ENCODE data around the gene MFAP3.
"Not testable (repeated sequence)": the region's sequence is repeated elsewhere in the genome, so short reads cannot be mapped to it uniquely, and the experiment has no call there.

Gene MFAP3

DNA sequence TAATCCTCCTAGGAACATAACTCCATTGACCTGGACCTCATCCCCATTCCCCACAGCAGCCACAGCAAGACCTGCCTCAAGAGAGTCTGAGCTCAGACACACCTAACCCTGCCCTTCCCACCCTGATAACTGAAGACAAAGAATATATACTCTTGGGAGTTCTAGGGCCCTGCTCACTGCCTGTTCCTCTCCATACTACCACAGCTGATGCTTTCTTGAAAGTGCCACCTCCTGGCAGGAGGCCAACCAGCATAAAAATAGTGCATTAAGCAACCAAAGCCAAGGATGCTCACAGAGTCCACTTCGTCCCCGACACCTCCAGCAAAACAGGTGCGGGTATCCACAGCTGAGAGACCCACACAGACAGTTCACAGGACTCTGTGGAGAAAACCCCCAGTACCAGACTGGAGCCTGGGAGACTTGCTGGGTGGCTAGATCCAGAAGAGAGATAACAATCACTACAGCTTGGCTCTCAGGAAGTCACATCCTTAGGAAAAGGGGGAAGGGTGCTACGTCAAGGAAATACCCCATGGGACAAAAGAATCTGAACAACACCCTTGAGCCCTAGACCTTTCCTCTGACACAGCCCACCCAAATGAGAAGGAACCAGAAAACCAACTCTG, 23.6 kb upstream of the MFAP3 start:
- Histone ChIP-seq H3K4me3 (ENCODE audit: low read depth, low read length) (no peak overlapping the region), H3K27me3 (ENCODE audit: insufficient read depth, low read length) (no peaks in the 10 kb centered on the region), H3K36me3 (ENCODE audit: insufficient read depth, low read length) (0 out of 2 replicates have a peak, but pooled peaks cover 13% of the 10 kb centered on the region), H3K4me1 (ENCODE audit: control insufficient read depth, insufficient read depth, low read length, unreplicated experiment) (peaks cover 7% of the 10 kb centered on the region), H3K27ac (ENCODE audit: low read depth, low read length) (no peak overlapping the region), H3K79me2 (ENCODE audit: control insufficient read depth, insufficient read depth, low read length, unreplicated experiment) (no peaks in the 10 kb centered on the region), H2AFZ (ENCODE audit: low read length, unreplicated experiment) (no peak overlapping the region)

DNA sequence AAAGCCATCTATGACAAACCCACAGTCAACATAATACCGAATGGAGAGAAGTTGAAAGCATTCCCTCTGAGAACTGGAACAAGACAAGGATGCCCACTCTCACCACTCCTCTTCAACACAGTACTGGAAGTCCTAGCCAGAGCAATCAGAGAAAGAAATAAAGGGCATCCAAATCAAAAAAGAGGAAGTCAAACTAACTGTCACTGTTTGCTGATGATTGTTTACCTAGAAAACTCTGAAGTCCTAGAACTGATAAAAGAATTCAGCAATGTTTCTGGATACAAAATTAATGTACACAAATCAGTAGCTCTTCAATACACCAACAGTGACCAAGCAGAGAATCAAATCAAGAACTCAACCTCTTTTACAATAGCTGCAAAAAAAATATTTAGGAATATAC, 19.8 kb upstream of the MFAP3 start:
- H3K27me3 ChIP-seq (ENCODE audit: insufficient read depth, low read length); H3K4me1 ChIP-seq (ENCODE audit: control insufficient read depth, insufficient read depth, low read length, unreplicated experiment); H3K4me3 ChIP-seq (ENCODE audit: low read depth, low read length); H3K36me3 ChIP-seq (ENCODE audit: insufficient read depth, low read length); H3K27ac ChIP-seq (ENCODE audit: low read depth, low read length); H2AFZ ChIP-seq (ENCODE audit: low read length, unreplicated experiment); H3K79me2 ChIP-seq (ENCODE audit: control insufficient read depth, insufficient read depth, low read length, unreplicated experiment): not testable (repeated sequence)

GRCh38 chr5:154025951-154026350, 12.8 kb upstream of the MFAP3 start:
- no peaks in the 10 kb centered on the region for H3K27me3 ChIP-seq (ENCODE audit: insufficient read depth, low read length)
- no peak overlapping the region for H3K4me3 ChIP-seq (ENCODE audit: low read depth, low read length)
- H3K79me2 ChIP-seq (ENCODE audit: control insufficient read depth, insufficient read depth, low read length, unreplicated experiment): no peaks in the 10 kb centered on the region
- no peak overlapping the region for H3K27ac ChIP-seq (ENCODE audit: low read depth, low read length)
- H3K4me1 ChIP-seq (ENCODE audit: control insufficient read depth, insufficient read depth, low read length, unreplicated experiment): no peaks in the 10 kb centered on the region
- H2AFZ ChIP-seq (ENCODE audit: low read length, unreplicated experiment): no peak overlapping the region
- H3K36me3 ChIP-seq (ENCODE audit: insufficient read depth, low read length): no peaks in the 10 kb centered on the region

- Histone ChIP-seq H3K27ac (ENCODE audit: low read depth, low read length) (no peak overlapping the region), H3K4me3 (ENCODE audit: low read depth, low read length) (no peak overlapping the region)
Observed at GRCh38 chr5:154031937-154032489, 6.8 kb upstream of the MFAP3 start.

DNA sequence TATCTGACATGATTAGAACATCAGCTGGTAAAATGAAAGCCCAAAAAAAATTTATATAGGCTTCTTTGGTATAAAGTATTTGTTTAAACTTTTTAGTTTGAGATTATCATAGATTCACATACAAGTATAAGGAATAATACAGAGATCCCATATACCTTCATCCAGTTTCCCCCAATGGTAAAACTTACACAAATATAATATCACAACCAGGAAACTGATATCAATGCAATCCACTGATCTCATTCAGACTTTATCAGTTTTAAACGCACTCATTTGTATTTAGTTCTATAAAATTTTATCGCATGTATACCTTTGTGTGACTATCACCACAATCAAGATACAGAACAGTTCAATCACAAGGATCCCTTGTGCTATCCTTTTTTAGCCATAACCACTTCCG, 3.8 kb upstream of the MFAP3 start:
- no peaks in the 10 kb centered on the region for H3K36me3 ChIP-seq (ENCODE audit: insufficient read depth, low read length)
- H3K4me1 ChIP-seq (ENCODE audit: control insufficient read depth, insufficient read depth, low read length, unreplicated experiment): peaks cover 9% of the 10 kb centered on the region
- no peak overlapping the region for H3K27ac ChIP-seq (ENCODE audit: low read depth, low read length)
- no peak overlapping the region for H2AFZ ChIP-seq (ENCODE audit: low read length, unreplicated experiment)
- H3K79me2 ChIP-seq (ENCODE audit: control insufficient read depth, insufficient read depth, low read length, unreplicated experiment): peaks cover 29% of the 10 kb centered on the region
- no peaks in the 10 kb centered on the region for H3K27me3 ChIP-seq (ENCODE audit: insufficient read depth, low read length)
- H3K4me3 ChIP-seq (ENCODE audit: low read depth, low read length): no peak overlapping the region

More at GRCh38 chr5:154031937-154032489, 6.8 kb upstream of the MFAP3 start:
- Histone ChIP-seq H3K27me3 (ENCODE audit: insufficient read depth, low read length) (no peaks in the 10 kb centered on the region), H3K4me1 (ENCODE audit: control insufficient read depth, insufficient read depth, low read length, unreplicated experiment) (peaks cover 3% of the 10 kb centered on the region), H2AFZ (ENCODE audit: low read length, unreplicated experiment) (no peak overlapping the region), H3K36me3 (ENCODE audit: insufficient read depth, low read length) (no peaks in the 10 kb centered on the region), H3K79me2 (ENCODE audit: control insufficient read depth, insufficient read depth, low read length, unreplicated experiment) (peaks cover 9% of the 10 kb centered on the region)

- H2AFZ ChIP-seq (ENCODE audit: low read length, unreplicated experiment): peak overlapping the region; percentile 99
- H3K27ac ChIP-seq (ENCODE audit: low read depth, low read length): peak overlapping the region; percentile 71
- H3K4me1 ChIP-seq (ENCODE audit: control insufficient read depth, insufficient read depth, low read length, unreplicated experiment): peaks cover 18% of the 10 kb centered on the region
- no peaks in the 10 kb centered on the region for H3K36me3 ChIP-seq (ENCODE audit: insufficient read depth, low read length)
- H3K27me3 ChIP-seq (ENCODE audit: insufficient read depth, low read length): no peaks in the 10 kb centered on the region
- H3K4me3 ChIP-seq (ENCODE audit: low read depth, low read length): peak overlapping the region; percentile 99
- peaks cover 53% of the 10 kb centered on the region for H3K79me2 ChIP-seq (ENCODE audit: control insufficient read depth, insufficient read depth, low read length, unreplicated experiment)
Observed at GRCh38 chr5:154038261-154038706, 483 bp upstream of the MFAP3 start.

DNA sequence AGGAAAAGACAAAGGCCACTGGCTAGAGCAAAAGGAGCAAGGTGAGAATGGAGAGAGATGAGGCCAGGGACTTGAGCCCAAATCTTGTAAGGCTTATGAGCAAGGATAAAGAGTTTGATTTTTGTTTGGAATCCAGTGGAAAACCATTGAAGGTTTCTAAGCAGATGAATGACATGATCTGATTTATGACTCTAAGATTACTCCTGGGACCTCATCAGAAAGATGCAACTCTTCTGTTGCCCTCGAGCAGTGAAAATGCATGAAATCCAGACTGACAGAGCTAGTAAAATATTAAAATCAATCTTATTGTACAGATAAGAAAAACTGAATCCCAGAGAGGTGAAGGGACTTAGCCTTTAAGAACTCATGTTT, 677 bp downstream of the MFAP3 start:
- Histone ChIP-seq H3K4me3 (ENCODE audit: low read depth, low read length) (peak overlapping the region; percentile 99), H3K4me1 (ENCODE audit: control insufficient read depth, insufficient read depth, low read length, unreplicated experiment) (peaks cover 18% of the 10 kb centered on the region), H3K27me3 (ENCODE audit: insufficient read depth, low read length) (no peaks in the 10 kb centered on the region), H3K79me2 (ENCODE audit: control insufficient read depth, insufficient read depth, low read length, unreplicated experiment) (peaks cover 60% of the 10 kb centered on the region), H2AFZ (ENCODE audit: low read length, unreplicated experiment) (peak overlapping the region; percentile 99), H3K27ac (ENCODE audit: low read depth, low read length) (no peak overlapping the region), H3K36me3 (ENCODE audit: insufficient read depth, low read length) (0 out of 2 replicates have a peak, but pooled peaks cover 5% of the 10 kb centered on the region)

DNA sequence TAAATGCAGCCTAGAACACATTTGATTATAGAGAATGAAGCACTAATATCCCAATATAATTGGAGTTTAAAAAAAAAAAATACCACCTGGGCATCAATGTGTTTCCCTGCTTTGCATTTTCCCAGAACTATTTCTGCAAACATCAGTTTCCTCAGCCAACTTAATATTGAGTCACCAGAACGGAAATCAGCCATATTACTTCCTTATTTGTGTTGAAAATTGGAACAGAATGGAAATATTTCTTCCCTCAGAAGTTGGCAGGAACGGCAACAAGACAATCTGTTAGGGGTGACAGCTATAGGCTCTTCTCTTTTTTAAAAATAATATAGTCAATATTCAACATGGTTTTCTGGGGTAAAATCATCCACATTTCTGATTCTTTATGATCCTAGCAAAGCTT, 4.0 kb downstream of the MFAP3 start:
- Histone ChIP-seq H2AFZ (ENCODE audit: low read length, unreplicated experiment) (no peak overlapping the region), H3K79me2 (ENCODE audit: control insufficient read depth, insufficient read depth, low read length, unreplicated experiment) (peaks cover 62% of the 10 kb centered on the region), H3K27ac (ENCODE audit: low read depth, low read length) (no peak overlapping the region), H3K4me1 (ENCODE audit: control insufficient read depth, insufficient read depth, low read length, unreplicated experiment) (peaks cover 12% of the 10 kb centered on the region), H3K36me3 (ENCODE audit: insufficient read depth, low read length) (0 out of 2 replicates have a peak, but pooled peaks cover 8% of the 10 kb centered on the region), H3K4me3 (ENCODE audit: low read depth, low read length) (no peak overlapping the region), H3K27me3 (ENCODE audit: insufficient read depth, low read length) (no peaks in the 10 kb centered on the region)

DNA sequence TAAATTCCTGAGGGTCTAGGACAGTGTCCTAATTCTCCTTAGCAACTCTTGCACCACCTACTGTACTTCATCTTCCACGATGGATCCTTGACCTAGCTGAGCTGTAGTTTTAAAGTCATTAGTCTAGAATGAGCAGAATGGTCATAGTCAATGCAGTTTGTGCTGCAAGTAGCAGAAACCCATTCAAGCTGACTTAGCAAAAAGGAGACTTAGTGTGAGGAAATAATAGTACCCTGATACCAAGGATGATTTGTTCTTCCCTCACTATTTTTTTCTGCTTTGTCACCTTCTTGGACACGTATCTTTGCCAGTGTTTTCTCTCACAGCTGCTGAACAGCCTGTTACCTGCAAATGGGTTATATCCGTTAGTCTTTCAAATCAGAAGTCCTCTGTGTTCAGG, 5.3 kb downstream of the MFAP3 start:
- Histone ChIP-seq H3K4me1 (ENCODE audit: control insufficient read depth, insufficient read depth, low read length, unreplicated experiment) (peaks cover 12% of the 10 kb centered on the region), H3K4me3 (ENCODE audit: low read depth, low read length) (no peak overlapping the region), H3K36me3 (ENCODE audit: insufficient read depth, low read length) (0 out of 2 replicates have a peak, but pooled peaks cover 8% of the 10 kb centered on the region), H2AFZ (ENCODE audit: low read length, unreplicated experiment) (no peak overlapping the region), H3K79me2 (ENCODE audit: control insufficient read depth, insufficient read depth, low read length, unreplicated experiment) (peaks cover 62% of the 10 kb centered on the region), H3K27me3 (ENCODE audit: insufficient read depth, low read length) (no peaks in the 10 kb centered on the region), H3K27ac (ENCODE audit: low read depth, low read length) (no peak overlapping the region)

DNA sequence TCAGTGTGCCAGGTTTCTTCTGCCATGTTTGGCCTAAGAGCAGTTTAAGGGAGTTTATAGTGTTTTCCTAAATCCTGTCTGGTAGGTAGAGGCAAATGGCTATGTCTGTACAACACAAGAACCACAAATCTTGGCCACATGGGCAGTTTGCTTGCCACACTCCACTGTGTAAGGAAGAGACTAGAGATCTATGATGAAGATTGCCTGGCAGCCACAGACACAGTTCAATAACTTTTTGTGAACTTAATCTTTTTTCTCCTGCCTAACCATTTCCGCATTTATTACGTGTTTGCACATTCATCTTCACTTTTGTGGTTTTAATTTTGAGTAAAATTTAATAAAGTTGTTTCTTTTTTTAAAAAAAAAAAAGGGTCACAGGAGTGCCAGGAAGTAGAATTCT, 5.8 kb downstream of the MFAP3 start:
- H3K4me1 ChIP-seq (ENCODE audit: control insufficient read depth, insufficient read depth, low read length, unreplicated experiment): peaks cover 12% of the 10 kb centered on the region
- H3K36me3 ChIP-seq (ENCODE audit: insufficient read depth, low read length): peaks cover 8% of the 10 kb centered on the region; the same call in 1 of the 2 replicates
- no peak overlapping the region for H2AFZ ChIP-seq (ENCODE audit: low read length, unreplicated experiment)
- no peaks in the 10 kb centered on the region for H3K27me3 ChIP-seq (ENCODE audit: insufficient read depth, low read length)
- no peak overlapping the region for H3K27ac ChIP-seq (ENCODE audit: low read depth, low read length)
- H3K79me2 ChIP-seq (ENCODE audit: control insufficient read depth, insufficient read depth, low read length, unreplicated experiment): peaks cover 59% of the 10 kb centered on the region
- H3K4me3 ChIP-seq (ENCODE audit: low read depth, low read length): no peak overlapping the region

DNA sequence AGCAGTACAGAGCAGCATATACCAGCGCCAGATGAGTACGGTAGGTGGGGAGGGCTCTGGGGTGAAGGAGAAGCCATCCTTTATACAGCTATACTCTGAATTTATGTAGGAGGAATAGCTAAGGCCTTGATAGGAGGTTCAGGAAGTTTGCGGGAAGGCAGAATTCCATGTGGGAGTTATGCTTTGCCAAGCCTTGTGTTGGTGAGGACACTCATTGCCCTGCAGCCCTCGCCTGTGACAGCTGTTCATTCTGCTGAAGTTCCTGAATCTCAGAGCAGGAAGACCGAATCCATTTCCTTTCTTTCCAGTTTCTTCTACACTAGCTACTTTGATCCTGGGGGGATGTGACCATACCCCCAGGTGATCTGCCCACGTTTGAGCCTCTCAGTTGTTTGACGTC, 7.7 kb downstream of the MFAP3 start:
- Histone ChIP-seq H3K4me1 (ENCODE audit: control insufficient read depth, insufficient read depth, low read length, unreplicated experiment) (peaks cover 6% of the 10 kb centered on the region), H3K79me2 (ENCODE audit: control insufficient read depth, insufficient read depth, low read length, unreplicated experiment) (peaks cover 41% of the 10 kb centered on the region), H3K27ac (ENCODE audit: low read depth, low read length) (no peak overlapping the region), H3K27me3 (ENCODE audit: insufficient read depth, low read length) (no peaks in the 10 kb centered on the region), H3K4me3 (ENCODE audit: low read depth, low read length) (no peak overlapping the region), H3K36me3 (ENCODE audit: insufficient read depth, low read length) (peaks cover 12% of the 10 kb centered on the region; the same call in 1 of the 2 replicates), H2AFZ (ENCODE audit: low read length, unreplicated experiment) (no peak overlapping the region)
